ENCODE data around the gene HMBS.

GRCh38 chr11:119106564-119107537, 22.2 kb downstream of the HMBS start, which contains the start of gene C2CD2L:
- TF ChIP-seq CTCF (IDR thresholded peaks at IDR 0.05), result peak in 1 of 7 experiments; percentile 7
- TF ChIP-seq POLR2A (IDR thresholded peaks at IDR 0.05), result peak in 2 of 3 donors; percentile 41 to 54

All from body of pancreas (tissue), 4 donors.